Measurements from ENCODE around the gene GALM. TPM values are rescaled to one million over a fixed set of nuclear protein-coding genes. Genes with fewer than 3 reads are reported as not detected.
"Not testable (repeated sequence)": the region's sequence is repeated elsewhere in the genome, so short reads cannot be mapped to it uniquely, and the experiment has no call there.

The GALM gene
- 10 to 100 TPM in 1 of 2 donors, 1 to 10 TPM in 1; 9.2 to 16.8 TPM for total RNA-seq
- long read RNA-seq, transcript GALM-201 (7 exons, 2,484 nt), result major isoform, 28 of 30 reads
- long read RNA-seq, partial matches to known transcripts, result 0 of 30 reads
- long read RNA-seq, other reads (novel, unspliced or antisense), result 2 of 30 reads

GRCh38 chr2:38665854-38666555 is at the start of gene GALM:
GALM (plus strand) TSS chr2:38666114; CDS start chr2:38666162, 48 bp downstream.
- peak; percentile 86 for DNase-seq
- peak; percentile 95 to 96 for ATAC-seq
- intact Hi-C loops (cut with DNase I), result loop anchor here (5.0 to 10.0 kb wide), 3 partner anchors 56 to 71 kb away; partner anchors contain the start of gene HNRNPLL (in 1 of the 2)

- intact Hi-C loops (cut with DNase I), result no loop called here
- DNase-seq (no peak), ATAC-seq (no peak)
Observed at GRCh38 chr2:38617301-38617700, 48.6 kb upstream of the GALM start.

- intact Hi-C loops (cut with DNase I), result no loop called here
- DNase-seq, result no peak
Observed at GRCh38 chr2:38619458-38620164, 46.3 kb upstream of the GALM start.

GRCh38 chr2:38620282-38620977 is 45.5 kb upstream of the GALM start:
- no peak for DNase-seq
- peak; percentile 65 to 81 for ATAC-seq
- intact Hi-C loops (cut with DNase I), result no loop called here

More at GRCh38 chr2:38619458-38620164, 46.3 kb upstream of the GALM start:
- peak in 1 of 2 donors; percentile 66 for ATAC-seq

GRCh38 chr2:38621018-38621417 is 44.9 kb upstream of the GALM start:
- intact Hi-C loops (cut with DNase I), result no loop called here
- ATAC-seq, result no peak
- DNase-seq, result no peak

GRCh38 chr2:38622210-38622609 is 43.7 kb upstream of the GALM start:
- no peak for DNase-seq
- intact Hi-C loops (cut with DNase I), result no loop called here
- ATAC-seq, result no peak

GRCh38 chr2:38626326-38627035 is 39.4 kb upstream of the GALM start:
- intact Hi-C loops (cut with DNase I), result no loop called here
- DNase-seq, result no peak
- no peak for ATAC-seq

GRCh38 chr2:38627391-38627790 is 38.5 kb upstream of the GALM start:
- intact Hi-C loops (cut with DNase I), result no loop called here
- ATAC-seq (no peak), DNase-seq (no peak)

GRCh38 chr2:38629684-38630083 is 36.2 kb upstream of the GALM start:
- no peak for ATAC-seq
- intact Hi-C loops (cut with DNase I), result no loop called here
- no peak for DNase-seq

GRCh38 chr2:38631976-38632375 is 33.9 kb upstream of the GALM start:
- ATAC-seq, result no peak
- intact Hi-C loops (cut with DNase I), result no loop called here
- DNase-seq, result no peak

- intact Hi-C loops (cut with DNase I), result no loop called here
- DNase-seq (no peak), ATAC-seq (no peak)
Observed at GRCh38 chr2:38632980-38633379, 32.9 kb upstream of the GALM start.

- ATAC-seq, result no peak
- no peak for DNase-seq
- intact Hi-C loops (cut with DNase I), result no loop called here
Observed at GRCh38 chr2:38633895-38634294, 32.0 kb upstream of the GALM start.

- DNase-seq (no peak), ATAC-seq (no peak)
- intact Hi-C loops (cut with DNase I), result no loop called here
Observed at GRCh38 chr2:38634684-38635083, 31.2 kb upstream of the GALM start.

- no peak for DNase-seq
- intact Hi-C loops (cut with DNase I), result no loop called here
- no peak for ATAC-seq
Observed at GRCh38 chr2:38635139-38635538, 30.8 kb upstream of the GALM start.

- intact Hi-C loops (cut with DNase I), result no loop called here
- DNase-seq (no peak), ATAC-seq (no peak)
Observed at GRCh38 chr2:38636069-38636468, 29.8 kb upstream of the GALM start.

GRCh38 chr2:38642373-38643017 is 23.4 kb upstream of the GALM start:
- intact Hi-C loops (cut with DNase I); DNase-seq; ATAC-seq: not testable (repeated sequence)

- ATAC-seq (no peak), DNase-seq (no peak)
- intact Hi-C loops (cut with DNase I), result no loop called here
Observed at GRCh38 chr2:38643021-38643671, 22.8 kb upstream of the GALM start.
